LNCaP clone FGC (cell line): ENCODE data around the gene TEKTIP1.

Experiments used
- DNase-seq: peaks from one replicate; pipeline ENCODE4 v3.0.0-alpha.2; 2011; ENCODE audit warnings: low read depth
- H3K4me3 ChIP-seq: 2 replicates; pipeline ENCODE4 v1.5.1; 2011; ENCODE audit warnings: mild to moderate bottlenecking, low read depth, low read length, control low read depth
- CTCF ChIP-seq: IDR thresholded peaks from 2 replicates; pipeline ENCODE4 v1.5.1; 2012; ENCODE audit warnings: mild to moderate bottlenecking; ENCODE audit not compliant: control insufficient read depth, insufficient read depth; ENCODE audit errors: extremely low read depth

The TEKTIP1 gene

GRCh38 chr19:3549816-3550215, 10.8 kb downstream of the TEKTIP1 start:
- no peak for DNase-seq
- TF ChIP-seq CTCF, result no peak
- no peak overlapping the region for H3K4me3 ChIP-seq

GRCh38 chr19:3550947-3551791, 12.2 kb downstream of the TEKTIP1 start:
- H3K4me3 ChIP-seq, result no peak overlapping the region
- DNase-seq, result no peak
- no peak for TF ChIP-seq CTCF

GRCh38 chr19:3551792-3552095, 12.8 kb downstream of the TEKTIP1 start:
- no peak for TF ChIP-seq CTCF
- H3K4me3 ChIP-seq, result no peak overlapping the region
- no peak for DNase-seq

GRCh38 chr19:3554254-3555083, 15.5 kb downstream of the TEKTIP1 start:
- no peak for DNase-seq
- H3K4me3 ChIP-seq, result no peak overlapping the region
- TF ChIP-seq CTCF, result no peak

- no peak for TF ChIP-seq CTCF
- no peak for DNase-seq
- peak overlapping the region; percentile 89 for H3K4me3 ChIP-seq
Observed at GRCh38 chr19:3555653-3556422, 16.9 kb downstream of the TEKTIP1 start.

GRCh38 chr19:3556423-3556977, 17.5 kb downstream of the TEKTIP1 start:
- no peak for DNase-seq
- TF ChIP-seq CTCF, result no peak
- peak overlapping the region; percentile 89 for H3K4me3 ChIP-seq
